Measurements from ENCODE around the gene MOCS2.
"Not testable (repeated sequence)": the region's sequence is repeated elsewhere in the genome, so short reads cannot be mapped to it uniquely, and the experiment has no call there.

Gene MOCS2, protein sequence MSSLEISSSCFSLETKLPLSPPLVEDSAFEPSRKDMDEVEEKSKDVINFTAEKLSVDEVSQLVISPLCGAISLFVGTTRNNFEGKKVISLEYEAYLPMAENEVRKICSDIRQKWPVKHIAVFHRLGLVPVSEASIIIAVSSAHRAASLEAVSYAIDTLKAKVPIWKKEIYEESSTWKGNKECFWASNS

DNA sequence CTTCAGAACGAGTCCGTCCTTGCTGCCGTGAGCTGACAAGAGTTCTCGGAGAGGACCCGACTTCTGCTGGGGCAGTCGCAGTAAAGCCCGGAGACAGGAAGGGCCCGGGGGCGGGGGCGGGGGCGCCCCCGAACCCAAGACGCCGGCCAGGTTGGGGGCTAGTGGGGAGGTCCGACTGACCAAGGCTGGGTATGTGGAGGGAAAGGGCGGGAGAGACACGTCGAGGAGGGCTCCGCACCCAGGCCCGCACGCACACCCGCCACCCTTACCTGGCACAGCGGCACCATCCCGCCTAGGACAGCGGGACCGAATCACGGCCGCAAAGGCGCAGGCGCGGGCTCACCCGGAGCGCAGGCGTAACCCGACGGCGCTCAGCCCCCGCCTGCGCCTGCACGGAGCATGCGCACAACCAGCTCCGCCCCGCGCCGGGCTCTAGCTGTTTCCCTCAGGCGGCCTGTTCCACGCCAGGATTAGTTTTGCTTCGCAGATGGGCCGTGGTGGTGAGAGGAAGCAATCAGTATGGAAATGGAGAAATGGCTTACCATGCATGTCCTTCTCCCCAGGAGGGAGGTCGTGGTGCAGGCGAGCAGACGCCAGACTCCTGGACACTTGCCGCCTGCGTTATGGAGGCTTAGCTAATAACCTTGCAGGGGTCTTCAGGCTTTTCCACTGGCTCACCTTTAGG lies at the start of gene MOCS2:
MOCS2 (minus strand) TSS at position 315 of the 685 bp plus-strand sequence. CDS start 2,583 bp downstream, outside the sequence.
- FAIRE-seq: peak; percentile 13

DNA sequence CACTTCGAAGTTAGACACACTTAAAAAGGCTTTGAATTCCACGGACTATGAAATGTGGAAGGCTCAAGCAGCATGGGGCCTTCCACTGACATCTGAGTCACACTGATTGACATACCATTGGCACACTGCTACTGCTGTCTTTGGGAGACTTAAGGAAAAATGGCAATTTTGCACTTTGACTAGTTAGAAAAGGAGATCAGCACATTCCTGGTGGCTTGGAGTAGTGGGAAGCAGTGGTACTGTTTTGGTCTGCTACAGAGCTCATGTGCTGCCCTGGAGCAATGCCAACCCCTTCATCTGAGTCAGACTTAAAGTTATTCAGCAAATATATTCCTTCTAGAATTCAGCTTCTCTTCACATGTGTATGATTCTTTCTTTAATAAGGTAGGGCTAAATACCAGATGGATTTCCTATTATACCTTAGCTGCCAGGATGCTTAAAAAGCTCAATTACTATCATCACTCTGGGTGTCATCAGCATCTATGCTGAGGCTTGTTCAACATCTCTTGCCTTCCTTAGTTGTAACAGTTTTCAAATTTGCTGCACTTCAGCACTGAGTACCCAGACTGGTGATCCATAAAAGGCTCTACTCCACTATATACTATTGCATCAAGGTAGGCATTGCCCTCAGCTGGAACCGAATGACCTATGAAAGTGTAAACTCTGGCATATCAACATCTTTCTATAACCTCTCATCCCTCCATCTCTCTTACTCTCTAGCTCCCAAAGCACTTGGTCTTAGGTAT lies 42.3 kb upstream of the MOCS2 start:
- no peak for FAIRE-seq

GRCh38 chr5:53133020-53133419 lies 23.5 kb upstream of the MOCS2 start:
- no peak for FAIRE-seq

- no peak for FAIRE-seq
Observed at GRCh38 chr5:53130266-53130665, 20.7 kb upstream of the MOCS2 start.

DNA sequence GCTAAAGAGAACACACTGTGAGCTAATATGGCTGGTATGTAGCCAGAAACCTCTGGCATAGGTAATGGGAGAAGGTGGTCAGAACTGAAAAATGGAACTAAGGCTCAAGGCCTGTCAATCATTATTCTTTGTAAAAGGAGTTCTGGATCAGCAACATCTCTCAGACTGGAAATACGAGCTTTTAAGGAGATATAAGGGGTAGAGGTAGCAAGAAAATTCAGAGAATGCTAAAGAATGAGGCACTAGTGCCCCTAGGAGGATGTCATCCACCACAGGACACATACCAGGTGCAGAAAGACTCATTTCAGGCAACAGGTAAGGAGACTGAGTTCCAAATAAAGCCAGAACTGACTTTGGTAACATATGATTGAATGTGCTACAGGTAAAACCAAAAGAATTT lies 18.9 kb upstream of the MOCS2 start:
- FAIRE-seq: no peak

GRCh38 chr5:53127107-53127506 lies 17.6 kb upstream of the MOCS2 start:
- FAIRE-seq: no peak

- no peak for FAIRE-seq
Observed at GRCh38 chr5:53126521-53126920, 17.0 kb upstream of the MOCS2 start.

- no peak for FAIRE-seq
Observed at GRCh38 chr5:53123702-53124101, 14.1 kb upstream of the MOCS2 start.

- FAIRE-seq: no peak
Observed at GRCh38 chr5:53120165-53120564, 10.6 kb upstream of the MOCS2 start.

DNA sequence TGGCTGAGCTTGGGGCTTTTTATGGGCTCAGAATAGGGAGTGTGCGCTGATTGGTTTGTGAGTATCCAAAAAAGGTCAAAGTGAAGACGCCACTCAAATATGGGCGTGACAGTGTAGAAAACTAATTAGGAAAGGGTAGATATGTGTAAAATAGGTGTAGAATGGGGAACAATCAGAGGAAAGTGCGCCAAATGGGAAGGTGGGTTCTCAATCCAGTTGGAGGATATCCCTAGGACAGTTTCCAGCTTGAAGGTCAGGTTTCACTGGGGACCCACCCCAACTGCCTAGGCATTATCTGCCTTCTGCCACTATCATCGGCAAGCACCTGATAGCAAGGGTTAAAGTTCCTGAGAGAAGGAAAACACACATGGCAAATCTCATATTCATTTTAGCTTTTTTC lies 9.3 kb upstream of the MOCS2 start:
- FAIRE-seq: no peak

DNA sequence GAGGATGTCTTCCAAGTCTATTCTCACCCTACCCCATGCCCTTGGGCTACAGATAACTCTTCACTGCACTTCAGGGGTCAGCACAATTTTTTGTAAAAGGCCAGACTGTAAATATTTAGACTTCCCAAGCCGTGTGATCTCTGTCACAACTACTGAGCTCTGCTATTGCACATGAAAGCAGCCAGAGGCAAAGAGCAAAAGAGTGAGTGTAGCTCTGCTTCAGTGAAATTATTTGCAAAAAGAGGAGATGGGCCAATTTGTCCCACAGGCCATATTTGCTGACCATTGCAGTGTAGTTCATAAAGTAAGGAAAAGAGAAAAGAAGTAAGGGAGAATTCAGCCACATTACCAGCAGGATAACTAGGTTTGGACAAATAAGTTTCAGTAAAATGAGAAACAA lies 7.0 kb upstream of the MOCS2 start:
- no peak for FAIRE-seq

DNA sequence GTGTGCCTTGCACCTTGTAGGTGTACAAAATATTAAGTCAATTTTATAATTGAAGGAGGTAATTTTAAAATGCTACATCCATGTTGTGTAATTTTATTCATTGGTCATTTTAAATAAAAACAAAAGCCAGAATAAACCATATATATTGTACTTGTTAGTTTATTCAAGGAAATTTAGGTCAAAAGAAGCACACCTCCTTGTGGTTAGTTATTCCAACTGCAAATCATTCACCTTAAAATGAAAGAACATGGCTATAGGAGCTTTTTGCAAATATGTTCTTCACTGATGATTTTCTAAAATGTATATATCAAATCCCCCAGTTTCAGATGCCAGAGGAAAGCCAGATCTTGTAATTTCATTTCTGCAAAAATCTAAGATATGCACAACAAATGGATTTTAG lies 5.4 kb upstream of the MOCS2 start:
- FAIRE-seq: peak; percentile 91

DNA sequence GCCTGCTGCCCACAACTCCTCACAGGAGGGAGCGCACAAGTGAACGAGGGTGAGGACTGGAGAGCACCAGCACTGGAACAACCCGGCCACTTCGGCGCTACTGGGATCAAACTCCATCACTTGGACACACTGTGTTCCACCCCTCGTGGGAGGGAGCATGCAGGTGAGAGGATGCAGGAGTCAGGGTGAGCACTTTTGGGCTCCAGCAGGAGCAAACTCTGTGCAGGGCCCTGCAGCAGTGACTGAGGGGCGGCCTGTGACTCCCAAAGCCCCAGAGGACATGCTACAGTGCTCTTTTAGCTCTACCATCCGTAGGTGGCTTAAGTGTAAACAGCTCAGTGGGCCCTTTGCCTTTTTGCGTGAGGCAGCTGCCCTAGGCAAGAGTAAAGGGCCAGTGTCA lies 4.4 kb upstream of the MOCS2 start:
- no peak for FAIRE-seq

DNA sequence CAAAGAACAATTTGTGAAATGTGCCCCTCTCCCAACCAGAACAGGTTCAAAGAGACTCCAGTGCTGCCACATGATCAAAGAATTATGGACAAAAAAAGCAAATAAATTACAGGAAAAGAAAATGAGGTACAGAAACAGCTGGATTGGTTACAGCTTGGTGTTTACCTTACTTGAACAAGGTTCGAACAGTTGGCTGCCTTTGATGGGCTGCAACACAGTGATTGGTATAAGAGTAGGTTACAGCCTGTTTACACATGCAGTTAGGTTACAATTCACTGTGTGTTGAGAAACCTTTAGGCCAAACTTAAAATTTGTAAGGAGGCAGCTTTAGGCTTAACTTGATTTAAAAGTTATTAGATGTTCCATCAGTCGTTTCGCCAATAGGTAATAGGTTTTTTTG lies 3.4 kb upstream of the MOCS2 start:
- no peak for FAIRE-seq

- not testable (repeated sequence) for FAIRE-seq
Observed at GRCh38 chr5:53112307-53112706, 2.8 kb upstream of the MOCS2 start.

- no peak for FAIRE-seq
Observed at GRCh38 chr5:53111139-53111538, 1.6 kb upstream of the MOCS2 start.

DNA sequence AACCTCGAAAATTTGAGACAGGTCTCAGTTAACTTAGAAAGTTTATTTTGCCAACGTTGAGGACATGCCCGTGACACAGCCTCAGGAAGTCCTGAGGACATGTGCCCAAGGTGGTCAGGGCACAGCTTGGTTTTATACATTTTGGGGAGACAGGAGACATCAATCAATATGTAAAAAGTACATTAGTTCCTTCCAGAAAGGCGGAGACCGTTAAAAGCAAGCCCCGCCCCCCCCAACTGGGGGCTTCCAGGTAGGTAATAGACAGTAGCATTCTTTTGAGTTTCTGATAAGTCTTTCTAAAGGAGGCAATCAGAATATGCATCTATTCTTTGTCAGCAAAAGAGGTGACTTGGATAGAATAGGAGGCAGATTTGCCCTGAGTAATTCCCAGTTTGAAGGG lies 599 bp upstream of the MOCS2 start:
- no peak for FAIRE-seq

DNA sequence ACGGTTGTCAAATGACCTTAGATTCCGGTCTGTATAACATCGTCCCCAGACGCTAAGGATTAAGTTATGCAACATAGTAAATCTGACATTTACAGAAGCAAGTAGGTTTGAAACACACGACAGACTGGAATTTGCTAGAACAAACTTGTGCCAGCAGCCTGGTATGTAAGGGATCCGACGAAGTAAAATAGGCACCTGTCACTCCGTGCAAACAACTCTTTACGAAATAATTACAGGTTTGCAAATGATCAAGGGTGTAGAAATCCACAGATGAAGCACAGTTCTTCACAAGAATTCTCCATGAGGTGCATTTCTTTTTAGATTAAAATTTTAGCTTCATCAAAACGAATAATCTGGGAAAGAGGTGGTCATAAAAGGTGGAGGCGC lies 508 bp downstream of the MOCS2 start:
- FAIRE-seq: no peak

DNA sequence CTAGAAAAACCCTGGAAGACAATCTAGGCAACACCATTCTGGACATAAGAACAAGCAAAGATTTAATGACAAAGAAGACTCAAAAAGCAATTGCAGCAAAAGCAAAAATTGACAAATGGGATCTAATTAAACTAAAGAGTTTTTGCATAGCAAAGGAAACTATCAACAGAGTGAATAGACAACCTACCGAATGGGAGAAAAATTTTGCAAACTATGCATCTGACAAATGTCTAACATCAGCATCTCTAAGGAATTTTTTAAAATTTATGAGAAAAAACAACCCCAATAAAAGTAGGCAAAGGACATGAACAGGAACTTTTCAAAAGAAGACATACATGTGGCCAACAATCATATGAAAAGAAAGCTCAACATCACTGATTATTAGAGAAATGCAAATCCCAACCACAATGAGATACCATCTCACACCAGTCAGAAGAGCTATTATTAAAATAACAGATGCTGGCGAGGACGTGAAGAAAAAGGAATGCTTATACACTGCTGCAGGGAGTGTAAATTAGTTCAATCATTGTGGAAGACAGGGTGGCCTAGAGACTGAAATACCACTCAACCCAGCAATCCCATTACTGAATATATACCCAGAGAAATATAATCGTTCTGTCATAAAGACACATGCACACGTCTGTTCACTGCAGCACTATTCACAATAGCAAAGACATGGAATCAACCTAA lies 3.8 kb downstream of the MOCS2 start:
- FAIRE-seq: no peak

- no peak for FAIRE-seq
Observed at GRCh38 chr5:53100606-53101005, 9.0 kb downstream of the MOCS2 start.

DNA sequence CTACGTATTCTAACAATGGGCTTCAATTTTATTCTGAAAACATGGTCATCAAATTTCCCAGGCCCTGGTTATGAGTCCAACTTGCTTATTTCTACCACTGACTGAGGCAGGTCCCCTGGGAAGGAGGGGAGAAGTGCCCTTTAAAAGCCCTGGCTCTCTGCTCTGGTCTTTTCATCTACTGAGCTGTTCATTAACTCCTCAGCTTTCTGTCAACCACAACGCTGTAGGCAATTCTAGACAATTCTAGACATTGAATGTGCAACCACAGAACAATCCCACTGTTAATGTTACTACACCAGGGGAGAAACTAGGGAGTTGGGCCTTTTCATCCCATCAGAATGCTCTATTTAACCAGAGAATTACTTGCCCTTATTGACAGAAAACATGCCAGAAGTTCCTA lies 10.0 kb downstream of the MOCS2 start:
- no peak for FAIRE-seq

DNA sequence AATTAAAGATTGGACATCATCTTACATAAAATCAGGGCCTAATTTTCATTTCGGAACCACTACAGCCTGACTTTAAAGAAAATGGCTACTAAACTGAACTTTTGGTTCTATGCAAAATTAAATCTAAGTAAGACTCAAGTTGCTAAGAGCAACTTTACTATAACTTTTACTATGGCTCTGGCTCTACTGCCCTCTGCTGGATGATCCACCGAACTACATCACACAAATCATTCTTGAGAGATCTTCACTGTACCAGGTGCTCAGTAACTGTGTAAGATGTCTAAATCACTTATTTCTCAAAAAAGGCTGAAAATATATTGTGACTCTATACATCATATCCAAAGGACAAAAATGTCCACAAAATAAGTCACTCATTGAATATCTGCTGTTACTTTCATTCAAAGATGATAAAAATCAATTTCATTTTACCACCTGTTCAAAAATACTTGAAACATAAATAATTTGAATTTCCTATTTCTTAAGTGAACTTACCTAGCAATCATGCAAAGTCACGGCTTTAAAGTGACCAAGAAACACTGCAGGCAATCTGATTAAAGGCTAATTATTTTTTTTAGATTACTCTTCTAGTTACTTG lies 13.5 kb downstream of the MOCS2 start:
- peak; percentile 96 for FAIRE-seq

- FAIRE-seq: no peak
Observed at GRCh38 chr5:53095217-53095616, 14.3 kb downstream of the MOCS2 start.

All from G401.6 (cell line).